ENCODE data around the gene WWOX.

The WWOX gene

DNA sequence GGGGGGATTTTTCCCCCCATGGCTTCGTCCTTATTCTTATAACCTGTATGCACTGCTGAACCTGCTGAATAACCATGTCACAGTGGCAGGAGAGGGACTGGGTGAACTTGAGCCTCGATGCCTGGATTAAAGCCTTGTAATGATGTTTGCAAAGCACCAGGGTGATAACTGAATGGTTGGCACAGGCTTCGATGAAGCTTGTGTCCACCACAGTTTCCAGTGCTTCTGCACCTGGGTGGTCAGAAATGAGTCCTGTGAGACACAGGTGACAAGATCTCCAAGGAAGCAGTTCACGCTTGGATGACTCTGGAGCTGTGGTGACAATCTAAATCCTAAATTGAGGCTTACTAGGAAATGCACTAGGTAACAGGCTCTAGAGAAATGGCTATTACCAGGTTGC is 771.8 kb downstream of the WWOX start:
- no peak for DNase-seq (ENCODE audit: low spot score)

DNA sequence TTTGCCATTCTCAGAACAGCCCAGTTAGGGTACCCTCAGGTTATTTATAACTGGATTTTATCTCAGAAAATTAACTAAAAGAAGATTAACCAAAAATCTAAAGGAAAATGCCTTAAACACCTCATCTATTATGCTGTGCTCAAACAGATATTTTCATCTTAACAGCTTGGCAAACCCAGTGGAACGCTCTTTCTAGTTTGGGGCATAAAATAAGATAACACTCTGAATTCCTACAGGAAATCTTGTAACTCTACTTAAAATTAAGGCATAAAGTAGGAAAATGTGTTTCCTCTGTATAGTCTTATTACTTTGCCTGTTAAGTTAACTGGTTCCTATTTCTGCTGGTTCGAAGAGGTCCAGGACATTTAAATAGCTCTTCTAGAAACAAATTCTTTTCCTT is 777.2 kb downstream of the WWOX start:
- DNase-seq (ENCODE audit: low spot score), result no peak

DNA sequence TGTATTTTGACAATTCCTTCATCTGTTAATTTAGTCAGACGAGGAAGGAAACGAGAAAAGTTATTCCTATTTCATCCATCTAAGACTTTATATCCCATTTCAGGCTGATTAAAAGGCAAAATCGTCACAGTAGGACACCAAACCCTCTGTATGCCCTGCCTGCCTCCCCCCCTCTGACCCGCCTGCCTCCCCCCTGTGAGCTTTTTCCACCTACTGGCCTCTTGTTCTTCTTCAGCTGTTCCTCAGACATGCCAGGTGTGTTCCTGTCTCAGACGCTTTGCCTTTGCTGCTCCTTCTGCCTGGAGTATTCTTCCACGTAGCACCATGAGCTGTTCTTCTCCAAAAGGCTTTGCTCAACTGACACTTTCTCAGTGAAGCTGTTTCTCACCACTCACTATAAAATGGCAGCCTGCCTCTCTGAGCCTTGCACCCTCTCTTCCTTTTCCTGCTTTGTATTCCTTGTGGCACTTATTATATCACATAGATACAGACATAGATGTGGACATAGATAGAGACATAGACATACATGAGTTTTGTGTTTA is 777.7 kb downstream of the WWOX start:
- no peak for DNase-seq (ENCODE audit: low spot score)

- DNase-seq (ENCODE audit: low spot score), result no peak
Measured at GRCh38 chr16:78878570-78878969, 779.1 kb downstream of the WWOX start.

- DNase-seq (ENCODE audit: low spot score), result no peak
Measured at GRCh38 chr16:78879011-78879410, 779.6 kb downstream of the WWOX start.

DNA sequence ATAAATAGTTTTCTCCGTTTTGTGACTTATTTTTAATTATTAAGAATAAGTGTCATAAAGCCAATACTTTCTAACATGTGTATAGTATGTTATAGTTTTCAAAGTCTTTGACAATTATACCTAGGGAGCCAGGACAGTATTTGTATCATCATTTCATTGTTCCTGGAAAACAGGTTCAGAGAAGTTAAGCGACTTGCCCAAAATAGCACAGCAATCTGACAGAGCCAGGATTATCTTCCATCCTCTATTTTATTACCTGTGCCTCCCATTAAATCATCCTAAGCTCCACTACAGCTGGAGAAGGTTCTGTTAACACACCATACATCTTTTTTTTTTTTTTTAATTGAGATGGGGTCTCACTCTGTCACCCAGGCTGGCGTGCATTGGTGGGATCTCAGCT is 782.7 kb downstream of the WWOX start:
- no peak for DNase-seq (ENCODE audit: low spot score)

- no peak for DNase-seq (ENCODE audit: low spot score)
Measured at GRCh38 chr16:78882751-78883150, 783.3 kb downstream of the WWOX start.

- no peak for DNase-seq (ENCODE audit: low spot score)
Measured at GRCh38 chr16:78884204-78884603, 784.8 kb downstream of the WWOX start.

- DNase-seq (ENCODE audit: low spot score), result no peak
Measured at GRCh38 chr16:78889346-78889745, 789.9 kb downstream of the WWOX start.

DNA sequence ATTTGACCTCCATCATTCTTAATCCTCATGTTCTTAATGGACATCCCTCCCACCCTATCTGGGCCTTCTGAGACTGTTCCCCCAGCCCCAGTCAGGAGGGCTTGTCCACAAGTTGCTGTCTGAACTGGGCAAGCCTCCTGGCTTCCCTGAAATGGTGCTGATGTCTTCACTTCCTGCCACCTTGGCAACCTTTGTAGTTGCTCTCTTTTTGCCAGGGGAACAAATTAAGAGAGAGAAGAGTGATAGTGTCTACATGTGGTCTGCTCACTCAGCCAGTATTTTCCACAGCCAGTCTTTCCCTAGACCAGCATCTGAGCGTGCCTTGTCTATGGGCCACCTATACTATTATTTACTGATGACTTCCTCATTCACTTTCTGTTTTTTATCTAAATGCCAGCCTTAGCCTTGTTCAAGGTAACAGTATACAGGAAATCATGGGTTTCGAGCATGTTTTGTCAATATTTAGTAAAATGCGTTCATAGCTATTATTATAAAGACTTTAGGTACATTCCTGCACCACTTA is 791.0 kb downstream of the WWOX start:
- no peak for DNase-seq (ENCODE audit: low spot score)

DNA sequence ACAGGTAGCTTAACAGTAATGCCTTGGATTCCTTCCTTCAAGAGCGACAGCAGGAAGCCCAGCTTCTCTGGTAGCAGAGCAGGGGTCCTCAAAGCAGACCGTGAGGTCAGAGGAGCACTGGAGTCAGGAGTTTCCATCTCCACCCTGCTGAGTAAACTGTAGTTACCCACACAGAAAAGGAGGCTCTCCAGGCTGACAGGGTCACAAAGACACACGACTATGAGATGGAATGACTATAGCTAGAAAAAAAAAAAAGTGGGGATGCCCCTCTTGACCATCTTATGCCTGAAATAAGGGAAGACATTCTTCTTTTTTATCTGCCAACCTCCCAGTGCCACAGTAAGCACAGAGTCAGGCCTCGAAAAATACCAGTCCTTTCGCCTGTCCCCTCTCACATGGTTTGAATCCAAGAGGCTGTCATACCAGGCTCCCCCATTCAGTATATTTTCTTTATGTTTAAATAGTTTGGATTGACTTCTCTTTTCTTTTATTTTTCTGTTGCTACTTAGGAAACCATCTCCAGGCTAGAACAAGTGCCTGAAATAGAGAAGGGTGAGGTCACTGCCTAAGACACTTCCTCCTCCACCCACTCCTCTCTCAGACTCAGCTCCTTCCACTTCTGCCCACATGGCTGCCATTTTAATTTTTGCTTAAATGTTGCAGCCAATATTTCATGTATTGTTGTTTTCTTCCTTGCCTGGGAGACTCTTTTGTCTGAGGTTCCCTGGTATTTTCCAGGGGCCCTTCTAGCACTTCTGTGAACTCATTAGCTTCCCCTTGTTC is 793.7 kb downstream of the WWOX start:
- no peak for DNase-seq (ENCODE audit: low spot score)

DNA sequence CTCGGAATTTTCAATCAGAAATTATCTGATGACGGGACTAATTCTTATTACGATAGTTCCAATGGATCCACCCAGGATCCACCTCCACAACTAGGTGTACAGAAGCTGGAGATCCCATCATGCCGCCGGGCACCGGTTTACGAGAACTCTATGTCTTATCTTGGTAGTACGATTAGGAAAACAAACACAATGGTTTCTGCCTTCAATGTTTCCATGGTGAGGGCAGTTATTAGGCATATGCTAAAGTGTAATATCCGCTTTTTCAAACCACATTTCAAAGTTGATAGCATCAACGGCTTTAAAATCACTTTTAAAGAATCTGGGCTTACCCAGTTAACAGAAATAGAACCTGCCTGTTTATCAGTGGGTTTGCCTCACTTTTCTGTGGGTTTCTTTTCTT is 795.4 kb downstream of the WWOX start:
- no peak for DNase-seq (ENCODE audit: low spot score)

DNA sequence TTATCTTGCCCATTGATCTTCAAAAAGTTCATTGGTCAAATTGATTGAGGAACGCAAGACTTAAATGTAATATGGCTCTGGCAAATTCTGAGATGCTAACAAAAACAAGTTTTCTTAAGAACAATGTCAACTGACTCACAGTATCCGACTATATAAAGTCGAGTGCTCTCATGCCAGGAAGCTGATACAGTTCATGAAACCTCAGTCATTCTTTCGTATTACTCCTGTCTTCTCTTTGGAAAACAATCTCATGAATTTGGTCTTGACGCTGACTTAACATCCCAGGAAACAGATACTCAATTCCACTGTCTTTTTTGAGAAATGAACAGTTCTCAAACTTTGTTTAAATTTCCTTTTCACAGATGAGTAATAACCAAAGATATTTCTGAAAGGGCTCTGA is 796.2 kb downstream of the WWOX start:
- no peak for DNase-seq (ENCODE audit: low spot score)

GRCh38 chr16:78896280-78896679 is 796.8 kb downstream of the WWOX start:
- no peak for DNase-seq (ENCODE audit: low spot score)

GRCh38 chr16:78897299-78897698 is 797.8 kb downstream of the WWOX start:
- no peak for DNase-seq (ENCODE audit: low spot score)

- DNase-seq (ENCODE audit: low spot score), result no peak
Measured at GRCh38 chr16:78900044-78900811, 800.8 kb downstream of the WWOX start.

GRCh38 chr16:78900966-78901365 is 801.5 kb downstream of the WWOX start:
- DNase-seq (ENCODE audit: low spot score), result no peak

GRCh38 chr16:78902321-78902720 is 802.9 kb downstream of the WWOX start:
- DNase-seq (ENCODE audit: low spot score), result no peak

- no peak for DNase-seq (ENCODE audit: low spot score)
Measured at GRCh38 chr16:78903237-78903636, 803.8 kb downstream of the WWOX start.

- DNase-seq (ENCODE audit: low spot score), result no peak
Measured at GRCh38 chr16:78903843-78904242, 804.4 kb downstream of the WWOX start.

DNA sequence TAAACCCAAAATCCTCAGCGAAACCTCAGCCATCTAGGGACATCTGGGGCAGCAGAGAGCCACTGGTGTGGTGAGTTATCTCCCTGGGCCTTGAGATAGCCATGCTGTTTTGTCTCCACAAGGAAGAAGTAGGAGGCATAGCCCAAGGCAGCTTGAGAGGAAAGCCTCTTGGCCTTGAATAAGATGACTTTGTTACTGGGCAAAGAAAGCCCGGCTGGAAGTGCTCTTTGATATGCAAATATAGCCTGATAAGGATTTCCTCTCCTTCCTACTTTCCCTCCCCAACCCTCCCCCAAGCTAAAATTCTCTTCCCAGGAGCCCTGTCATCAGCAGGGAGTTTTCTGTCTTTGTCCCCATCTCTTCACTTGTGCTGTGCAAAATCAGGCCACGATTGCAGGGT is 806.7 kb downstream of the WWOX start:
- no peak for DNase-seq (ENCODE audit: low spot score)

DNA sequence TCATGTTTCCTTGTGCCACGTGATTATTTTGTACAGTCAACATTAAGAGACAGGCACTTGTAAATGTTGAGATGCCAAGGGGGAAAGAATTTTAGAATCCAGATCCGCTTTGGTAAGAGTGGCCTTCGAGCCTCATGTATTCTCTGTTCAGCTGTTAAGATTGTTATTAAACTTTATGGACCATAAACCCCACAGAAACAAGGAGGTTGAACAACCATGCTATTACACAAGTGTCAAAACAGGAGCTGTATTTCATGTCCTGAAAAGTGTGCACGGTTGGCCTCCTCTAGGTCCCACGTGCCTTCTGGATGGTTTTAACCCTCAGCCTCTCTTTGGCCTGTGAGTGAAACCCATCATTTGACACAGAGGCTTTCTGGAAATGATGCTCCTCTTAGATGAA is 809.8 kb downstream of the WWOX start:
- no peak for DNase-seq (ENCODE audit: low spot score)

- DNase-seq (ENCODE audit: low spot score), result no peak
Measured at GRCh38 chr16:78915811-78916345, 816.4 kb downstream of the WWOX start.
